HuH-7 (cell line): ENCODE measurements around the gene ASB2.
A peak's percentile ranks its signal among the peaks of the same experiment; 100 is the strongest.

Experiments
- DNase-seq: peaks from one replicate; pipeline ENCODE4 v3.0.0; 2011; ENCODE audit warnings: low spot score

ASB2 gene

DNA sequence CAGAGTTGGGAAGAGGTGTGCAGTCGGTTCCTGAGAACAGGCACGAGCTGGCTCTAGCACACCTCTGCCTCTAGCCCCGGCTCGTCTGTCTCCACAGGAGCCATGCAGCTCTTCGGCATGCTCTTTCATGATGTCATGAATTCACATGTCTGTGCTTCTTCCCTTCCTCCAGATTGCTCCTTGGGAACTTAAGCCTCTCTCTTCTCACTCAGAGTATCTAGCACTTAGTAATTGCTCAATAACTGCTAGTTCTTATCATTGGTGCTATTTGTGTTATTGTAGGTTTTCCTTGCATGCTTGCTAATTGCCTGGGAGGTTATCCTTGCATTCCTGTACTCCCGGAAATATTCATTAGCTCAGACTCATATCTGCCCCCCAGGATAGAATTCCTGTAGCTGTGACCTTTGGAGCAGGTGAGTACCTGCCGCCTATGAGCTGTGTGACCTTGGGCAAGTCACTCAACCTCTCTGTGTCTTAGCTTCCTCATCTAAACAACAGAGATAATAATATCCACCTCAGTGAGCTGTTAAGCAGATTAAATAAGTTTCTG is 29.8 kb downstream of the ASB2 start:
- no peak for DNase-seq

DNA sequence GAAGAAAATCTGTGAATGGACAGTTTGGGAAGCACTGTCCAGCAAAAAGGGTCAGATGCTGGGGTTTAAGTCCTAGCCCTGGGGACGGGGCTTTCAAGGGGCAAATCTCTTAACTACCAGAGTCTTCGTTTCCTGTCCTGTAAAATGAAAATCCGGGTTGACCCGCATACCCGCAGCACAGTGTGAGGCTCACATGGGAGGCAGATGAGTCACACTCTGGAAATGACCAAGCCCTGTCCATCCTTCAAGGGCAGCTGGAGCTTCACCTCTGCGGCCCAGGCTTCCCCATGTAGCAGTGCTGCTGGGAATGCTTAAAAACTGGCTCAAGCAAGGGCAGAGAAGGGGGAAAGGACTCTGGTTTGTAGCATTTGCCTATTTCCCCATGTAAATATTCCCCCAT is 30.3 kb downstream of the ASB2 start:
- no peak for DNase-seq

DNA sequence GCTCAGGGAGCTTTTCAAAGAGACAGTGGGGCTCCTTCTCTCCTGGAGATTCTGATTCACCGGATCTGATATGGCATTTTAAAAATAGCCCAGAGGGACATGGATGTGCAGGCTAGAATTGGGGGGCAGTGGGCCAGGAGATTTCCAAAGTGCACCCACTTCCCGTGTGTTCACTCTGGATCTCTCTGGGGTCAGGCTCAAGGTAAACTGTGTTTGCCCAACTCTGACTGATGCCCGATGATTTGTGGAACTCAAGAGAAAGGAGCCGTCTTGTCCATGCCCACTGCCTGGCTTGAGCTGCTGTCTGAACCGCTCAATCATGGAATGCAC is 31.3 kb downstream of the ASB2 start:
- DNase-seq: no peak

DNA sequence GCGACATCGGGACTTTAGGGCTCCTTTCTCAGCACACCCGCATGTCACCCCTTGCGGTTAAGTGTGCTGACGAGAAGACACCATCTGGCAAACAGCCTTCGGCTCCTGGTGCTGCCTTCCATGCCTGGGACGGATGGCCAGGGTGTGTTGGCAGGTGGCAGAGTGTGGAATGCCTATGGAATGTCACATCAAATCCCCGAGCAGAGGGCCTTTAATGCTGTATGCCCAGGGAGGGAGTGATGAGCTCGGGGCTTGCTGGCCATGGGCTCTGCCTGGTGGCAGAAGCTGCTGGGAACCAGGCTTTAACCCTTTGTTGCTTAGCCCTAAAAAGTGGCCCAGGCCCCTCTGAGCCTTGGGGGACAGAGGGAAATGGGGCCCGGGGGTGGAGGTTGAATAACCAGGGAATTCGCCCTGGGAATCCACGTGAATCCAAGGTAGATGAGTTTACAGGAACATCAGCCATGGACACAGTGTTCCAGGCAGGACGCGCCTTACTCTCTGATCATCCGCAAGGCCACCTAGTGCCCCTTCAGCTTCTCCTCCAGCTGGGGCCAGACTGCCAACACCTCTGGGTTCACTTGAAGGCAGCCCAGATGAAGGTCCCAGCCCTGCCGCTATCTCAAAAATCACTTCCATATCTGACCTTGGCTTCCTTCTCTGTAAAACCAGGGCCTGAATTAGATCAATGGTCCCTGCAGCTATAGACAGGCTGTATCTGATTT is 31.9 kb downstream of the ASB2 start:
- no peak for DNase-seq

DNA sequence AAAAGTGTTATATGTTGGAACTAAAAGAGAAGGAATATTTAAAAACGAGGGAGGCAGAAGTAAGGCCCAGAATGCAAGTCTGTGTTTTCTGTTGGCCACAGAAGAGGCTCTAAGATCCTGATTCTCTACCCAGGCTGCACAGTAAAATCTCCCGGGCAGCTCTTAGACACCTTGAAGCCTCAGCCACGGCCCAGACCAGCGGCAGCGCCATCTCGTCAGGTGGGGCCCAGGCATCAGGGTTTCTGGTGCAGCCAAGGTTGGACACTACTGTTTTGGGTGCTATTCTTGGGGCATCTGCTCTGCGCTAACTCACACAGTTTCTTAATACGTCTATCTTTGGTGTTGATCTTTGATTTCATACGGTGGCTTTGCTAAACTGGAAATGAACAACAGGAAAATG is 32.4 kb downstream of the ASB2 start:
- no peak for DNase-seq

DNA sequence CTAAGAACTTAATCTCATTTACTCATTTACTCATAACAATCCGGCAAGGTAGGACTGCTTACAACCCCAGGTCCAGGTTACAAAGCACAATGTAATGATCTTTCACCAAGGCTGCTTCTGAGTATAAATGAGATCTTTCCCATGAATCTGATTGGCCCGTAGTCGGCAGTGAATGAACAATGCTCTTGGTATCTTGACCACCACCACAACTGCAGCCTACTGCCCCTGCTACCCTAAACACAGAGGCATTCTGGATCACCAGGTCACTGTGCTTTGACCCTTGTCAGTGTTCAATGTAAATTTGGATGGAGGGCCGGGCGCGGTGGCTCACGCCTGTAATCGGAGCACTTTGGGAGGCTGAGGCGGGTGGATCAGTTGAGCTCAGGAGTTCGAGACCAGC is 33.3 kb downstream of the ASB2 start:
- no peak for DNase-seq

DNA sequence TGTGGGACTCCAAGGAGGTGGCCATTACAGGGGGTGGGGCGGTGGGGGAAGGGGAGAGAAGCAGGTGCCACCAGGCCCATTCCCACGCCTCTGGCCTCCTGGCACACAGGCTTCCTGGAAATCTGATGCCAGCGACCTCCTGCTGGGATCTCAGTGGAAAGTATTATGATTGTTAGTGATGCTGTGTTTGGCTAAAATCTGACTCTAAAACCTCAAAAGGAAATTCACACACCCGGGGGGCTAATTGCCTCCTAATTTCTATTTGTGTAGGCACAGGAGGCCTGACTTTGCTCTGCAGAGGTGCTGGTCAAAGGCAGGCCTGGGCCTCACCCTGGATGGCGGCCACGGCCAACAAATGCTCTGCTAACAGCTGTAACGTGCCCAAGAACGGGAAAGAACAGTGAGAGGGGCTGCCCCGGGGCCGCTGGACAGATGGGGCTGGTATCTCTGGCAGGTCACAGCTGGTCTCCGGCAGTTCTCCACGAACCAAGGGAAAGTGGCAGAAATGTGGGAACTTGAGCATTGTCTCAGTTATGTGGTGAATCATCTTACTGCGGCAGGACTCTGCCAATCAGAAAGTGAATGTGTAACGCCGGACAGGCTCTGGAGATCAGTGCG is 35.0 kb downstream of the ASB2 start:
- no peak for DNase-seq

DNA sequence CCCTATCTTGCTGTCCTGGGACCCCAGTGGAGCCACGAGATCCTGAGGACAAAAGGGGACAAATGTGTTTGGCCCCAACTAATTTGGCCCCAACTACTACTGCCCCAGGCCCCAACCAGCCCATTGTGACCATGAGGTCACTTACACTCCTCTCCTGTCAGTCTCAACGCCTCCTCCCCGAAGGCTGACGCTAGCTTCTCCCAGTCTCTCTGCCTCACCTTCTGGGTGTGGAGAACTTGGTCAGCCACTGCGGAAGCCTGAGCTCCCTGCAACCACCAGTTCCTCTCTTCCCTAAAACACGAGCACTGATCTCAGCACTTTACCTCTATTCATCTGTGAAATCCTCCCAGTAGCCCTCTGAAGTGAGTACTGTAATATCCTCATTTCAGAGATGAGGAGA is 35.9 kb downstream of the ASB2 start:
- DNase-seq: no peak

DNA sequence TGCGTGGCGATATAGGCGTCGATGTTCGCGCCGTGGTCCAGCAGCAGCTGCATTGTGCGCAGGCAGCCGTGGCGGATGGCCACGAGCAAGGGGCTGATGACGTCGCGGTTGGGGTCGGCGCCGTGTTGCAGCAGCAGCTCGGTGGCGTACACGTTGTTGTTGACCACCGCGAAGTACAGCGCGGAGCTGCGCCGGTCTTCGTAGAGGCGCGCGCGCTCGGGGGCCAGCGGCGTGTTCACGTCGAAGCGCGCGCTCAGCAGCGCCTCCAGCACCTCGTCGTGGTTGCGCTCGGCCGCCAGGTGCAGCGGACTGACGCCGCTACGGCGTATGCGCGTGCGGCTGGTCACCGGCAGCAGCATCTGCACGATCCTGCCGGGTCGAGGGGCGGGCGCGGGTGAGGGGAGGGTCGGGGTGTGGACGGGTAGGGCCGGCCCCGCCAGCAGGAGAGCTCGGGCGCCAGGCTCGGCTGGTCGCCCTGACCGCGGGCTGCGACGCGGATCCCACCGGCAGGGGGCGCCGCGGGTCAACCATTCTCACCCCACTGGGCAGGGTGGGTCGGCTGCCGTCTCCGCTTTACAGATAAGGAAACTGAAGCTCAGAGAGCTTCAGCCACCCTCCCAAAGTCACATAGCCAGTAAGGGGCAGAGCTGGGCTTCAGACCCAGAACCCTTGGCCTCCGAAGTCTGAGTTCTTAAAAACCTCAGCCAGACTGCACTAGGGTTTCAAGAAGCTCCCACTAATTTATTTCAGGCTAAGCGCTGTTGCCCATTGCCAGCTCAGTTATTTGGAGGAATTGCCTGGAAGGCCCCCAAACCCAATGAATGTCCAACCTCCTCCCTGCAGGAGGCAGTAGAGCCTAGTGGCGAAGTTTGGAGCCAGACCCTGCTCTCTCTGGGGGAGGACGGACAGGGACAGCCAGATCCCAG is 36.8 kb downstream of the ASB2 start:
- DNase-seq: peak; percentile 93

DNA sequence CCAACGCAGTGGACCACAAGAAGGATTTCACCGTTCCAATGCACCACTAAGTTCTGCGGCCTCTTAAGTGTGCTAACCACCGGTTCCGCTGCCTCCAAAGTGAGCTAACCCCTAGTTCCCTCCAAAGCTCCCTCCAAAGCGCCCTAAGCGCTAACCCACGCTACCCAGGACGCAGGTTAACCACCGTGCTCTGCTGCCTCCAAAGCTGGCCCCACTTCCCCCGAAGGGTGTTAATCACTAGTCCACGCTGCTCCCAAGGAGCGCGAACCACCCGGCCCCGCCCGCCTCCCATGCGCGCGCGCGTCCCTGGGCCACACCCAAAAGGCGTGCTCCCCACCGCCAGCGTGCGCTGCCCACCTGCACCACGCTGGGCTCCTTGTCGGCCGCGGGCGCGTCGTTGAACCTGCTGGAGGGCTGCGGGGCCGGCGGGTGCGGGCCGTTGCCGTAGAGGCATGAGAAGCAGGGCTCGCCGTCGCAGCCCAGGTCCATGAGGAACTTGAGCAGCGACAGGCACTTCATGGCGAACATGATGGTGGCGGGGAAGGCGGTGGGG is 37.5 kb downstream of the ASB2 start:
- no peak for DNase-seq

DNA sequence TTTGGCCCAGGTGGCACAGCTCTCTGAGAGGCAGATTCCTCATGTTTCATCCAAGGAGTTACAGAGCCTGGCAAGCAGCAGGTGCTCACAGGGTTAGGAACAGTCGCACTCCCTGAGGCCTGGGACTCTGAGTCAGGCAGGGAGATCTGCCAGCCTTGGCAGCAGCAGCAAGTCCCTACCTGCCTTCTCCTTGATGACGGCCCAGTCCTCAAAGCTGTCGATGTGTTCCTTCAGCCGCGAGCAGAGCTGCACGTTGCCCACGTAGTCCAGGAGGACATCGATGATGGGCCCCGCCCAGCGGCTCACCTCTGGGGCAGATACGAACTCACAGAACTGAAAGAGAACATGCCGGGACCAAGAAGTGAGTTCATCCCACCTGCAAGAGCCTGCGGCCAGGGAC is 38.9 kb downstream of the ASB2 start:
- no peak for DNase-seq

DNA sequence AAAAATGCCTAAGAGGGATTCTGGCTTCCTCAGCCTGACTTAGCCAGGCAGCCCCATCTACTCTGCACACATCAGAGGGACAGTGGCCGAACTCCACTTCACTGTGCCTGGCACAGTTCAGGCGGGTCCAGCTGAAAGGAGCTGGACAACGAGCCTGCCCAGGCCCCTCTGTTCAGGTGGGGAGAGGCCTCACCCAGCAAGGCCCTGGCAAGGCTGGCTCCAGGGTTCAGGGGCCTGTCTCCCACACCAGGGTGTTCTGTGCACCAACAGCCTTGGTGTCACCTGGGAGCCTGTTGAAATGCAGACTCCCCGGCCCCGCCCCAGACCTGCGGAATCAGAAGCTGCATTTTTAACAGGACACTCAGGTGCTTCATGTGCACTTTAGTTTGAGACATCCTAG is 39.4 kb downstream of the ASB2 start:
- no peak for DNase-seq

DNA sequence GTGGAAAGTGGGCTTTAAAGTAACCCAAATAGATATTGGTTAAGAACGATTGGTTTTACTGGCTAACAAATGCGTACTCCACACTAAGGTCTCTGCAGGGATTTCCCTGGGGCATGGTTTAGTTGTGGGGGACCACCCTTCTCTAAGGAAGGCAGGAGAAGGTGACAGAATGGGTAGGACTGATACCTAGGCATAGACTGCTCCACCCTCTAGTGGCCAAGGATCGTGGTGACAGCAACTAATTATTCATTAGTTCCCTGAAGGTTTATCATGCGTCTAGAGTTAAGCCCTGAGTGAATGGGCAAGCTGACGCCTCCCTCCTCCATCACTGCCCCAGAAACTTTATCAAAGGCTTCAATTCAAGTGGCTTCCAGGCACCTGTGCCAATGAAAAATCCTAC is 40.1 kb downstream of the ASB2 start:
- peak; percentile 66 for DNase-seq

DNA sequence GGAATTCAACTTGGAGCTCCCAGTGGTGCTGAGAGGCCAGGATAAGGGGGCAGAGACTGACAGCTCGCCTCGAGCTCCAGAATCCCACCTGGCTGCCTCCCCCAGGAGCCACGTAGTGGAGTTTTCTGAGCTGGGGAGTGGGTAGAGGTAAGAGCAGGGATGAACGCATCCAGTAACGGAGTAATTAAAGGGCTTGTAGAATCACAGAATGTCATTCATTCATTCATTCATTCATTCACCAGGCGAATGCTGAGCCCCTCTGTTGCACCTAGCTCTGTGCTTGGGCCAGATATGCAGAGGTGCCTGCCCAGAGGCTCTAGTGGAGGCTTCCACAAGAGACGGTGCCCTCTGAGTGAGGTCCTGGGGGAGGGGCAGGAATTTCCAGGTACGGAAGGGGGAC is 41.2 kb downstream of the ASB2 start:
- DNase-seq: no peak

DNA sequence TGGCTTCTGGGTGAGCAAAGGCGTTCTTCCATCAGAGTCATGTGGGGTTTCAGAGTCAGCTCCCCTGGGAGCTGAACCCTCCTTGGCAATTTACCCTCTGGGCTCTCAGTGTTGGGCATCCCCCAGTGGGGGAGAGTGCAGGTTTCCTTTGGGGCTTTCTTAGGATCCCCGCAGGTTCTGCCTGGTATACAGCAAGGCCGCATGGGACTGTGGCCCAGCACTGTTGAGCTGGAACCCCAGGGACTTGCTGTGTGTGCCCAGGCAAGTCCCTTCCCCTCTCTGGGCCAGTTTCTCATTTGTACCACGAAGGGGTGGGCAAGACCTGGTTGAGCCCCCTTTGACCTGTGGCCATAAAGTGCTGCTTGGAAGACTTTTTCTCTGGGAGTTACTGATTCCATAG is 43.7 kb downstream of the ASB2 start:
- DNase-seq: no peak

DNA sequence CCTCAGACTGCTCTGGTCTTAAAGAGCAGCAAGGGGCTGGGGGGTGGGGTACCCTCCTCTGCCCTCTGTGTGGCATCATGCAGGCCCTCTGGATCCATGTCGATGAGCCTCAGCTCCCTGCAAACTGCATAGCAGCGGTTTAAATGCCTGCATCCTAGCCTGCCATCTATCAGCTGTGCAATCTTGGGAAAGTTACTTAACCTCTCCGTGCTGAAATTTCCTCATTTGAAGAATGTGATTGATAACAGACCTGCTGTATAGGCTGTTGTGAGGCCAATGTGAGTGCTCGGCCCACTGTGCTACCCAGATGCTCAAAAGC is 45.4 kb downstream of the ASB2 start:
- DNase-seq: no peak

DNA sequence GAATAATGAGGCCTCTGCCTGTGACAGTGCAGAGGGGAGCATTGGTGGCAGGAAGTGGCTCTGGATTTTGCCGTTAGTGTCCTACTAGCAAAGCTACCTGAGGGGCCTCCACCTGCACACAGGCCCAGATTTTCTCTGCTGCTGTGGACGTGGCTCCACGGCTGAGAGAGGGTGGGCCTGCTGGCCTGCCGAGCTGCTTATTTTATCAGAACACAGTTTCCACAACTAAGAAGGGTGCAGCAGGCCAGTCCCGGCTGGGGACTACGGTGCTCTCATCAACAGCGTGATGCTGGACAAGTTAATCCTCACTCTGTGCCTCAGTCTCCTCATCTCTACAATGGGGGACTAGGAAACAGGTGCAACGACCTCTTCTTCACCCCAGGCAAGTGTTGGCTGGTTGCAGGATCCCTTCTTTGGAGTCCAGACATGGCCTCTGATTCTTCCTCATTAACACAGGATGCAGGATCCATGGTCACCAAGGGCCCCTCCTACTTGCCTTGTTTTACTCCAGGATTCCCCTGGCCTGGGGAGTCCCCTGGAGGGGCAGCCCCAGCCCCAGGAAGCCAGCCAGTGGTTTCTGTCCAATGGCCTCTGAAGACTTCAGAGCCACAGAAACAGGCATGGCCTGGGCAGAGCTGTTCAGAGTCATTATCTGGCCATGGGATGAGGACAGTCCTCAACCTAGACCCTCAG is 45.9 kb downstream of the ASB2 start:
- DNase-seq: no peak

DNA sequence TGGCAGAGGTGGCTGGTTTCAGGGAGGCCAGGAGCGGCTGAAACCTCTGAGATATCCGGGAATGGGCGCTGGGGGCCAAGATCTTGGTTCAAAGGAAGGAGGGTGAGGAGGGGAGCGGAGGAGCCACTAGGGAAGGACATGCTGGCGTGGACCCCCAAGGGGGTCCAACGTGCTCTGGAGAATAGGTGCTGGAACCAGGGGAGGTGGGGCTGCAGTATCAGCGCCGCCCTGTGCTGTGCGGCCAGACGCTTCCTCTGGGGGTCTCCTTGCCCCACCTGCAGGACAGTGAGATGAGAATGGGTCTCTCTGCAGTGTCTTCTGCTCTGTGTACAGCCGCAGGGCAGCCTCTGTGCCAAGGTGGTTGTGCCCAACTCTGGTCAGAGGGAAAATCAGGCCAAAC is 46.7 kb downstream of the ASB2 start:
- no peak for DNase-seq

DNA sequence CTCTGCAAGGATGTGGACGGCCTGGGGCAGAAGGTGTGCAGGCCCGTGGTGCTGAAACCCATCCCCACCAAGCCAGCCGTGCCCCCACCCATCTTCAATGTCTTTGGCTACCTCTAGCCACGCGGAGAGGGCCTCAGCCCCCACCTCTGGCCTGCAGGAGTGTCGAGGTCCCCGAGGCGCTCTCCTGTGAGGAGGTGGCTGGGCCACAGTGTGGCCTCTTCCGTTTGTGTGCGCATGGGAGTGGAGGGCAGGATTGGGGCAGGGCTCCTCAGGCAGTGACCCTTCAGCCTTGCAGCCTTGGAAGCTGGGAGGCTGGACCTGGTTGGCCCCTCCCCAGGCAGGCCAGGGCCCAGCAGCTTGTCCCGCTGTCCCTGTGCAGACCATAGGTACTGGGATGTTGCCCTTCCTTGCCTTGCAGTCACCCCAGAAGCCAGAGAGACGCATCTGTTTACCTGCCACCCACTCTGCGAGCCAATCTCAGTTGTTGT is 47.3 kb downstream of the ASB2 start:
- no peak for DNase-seq

DNA sequence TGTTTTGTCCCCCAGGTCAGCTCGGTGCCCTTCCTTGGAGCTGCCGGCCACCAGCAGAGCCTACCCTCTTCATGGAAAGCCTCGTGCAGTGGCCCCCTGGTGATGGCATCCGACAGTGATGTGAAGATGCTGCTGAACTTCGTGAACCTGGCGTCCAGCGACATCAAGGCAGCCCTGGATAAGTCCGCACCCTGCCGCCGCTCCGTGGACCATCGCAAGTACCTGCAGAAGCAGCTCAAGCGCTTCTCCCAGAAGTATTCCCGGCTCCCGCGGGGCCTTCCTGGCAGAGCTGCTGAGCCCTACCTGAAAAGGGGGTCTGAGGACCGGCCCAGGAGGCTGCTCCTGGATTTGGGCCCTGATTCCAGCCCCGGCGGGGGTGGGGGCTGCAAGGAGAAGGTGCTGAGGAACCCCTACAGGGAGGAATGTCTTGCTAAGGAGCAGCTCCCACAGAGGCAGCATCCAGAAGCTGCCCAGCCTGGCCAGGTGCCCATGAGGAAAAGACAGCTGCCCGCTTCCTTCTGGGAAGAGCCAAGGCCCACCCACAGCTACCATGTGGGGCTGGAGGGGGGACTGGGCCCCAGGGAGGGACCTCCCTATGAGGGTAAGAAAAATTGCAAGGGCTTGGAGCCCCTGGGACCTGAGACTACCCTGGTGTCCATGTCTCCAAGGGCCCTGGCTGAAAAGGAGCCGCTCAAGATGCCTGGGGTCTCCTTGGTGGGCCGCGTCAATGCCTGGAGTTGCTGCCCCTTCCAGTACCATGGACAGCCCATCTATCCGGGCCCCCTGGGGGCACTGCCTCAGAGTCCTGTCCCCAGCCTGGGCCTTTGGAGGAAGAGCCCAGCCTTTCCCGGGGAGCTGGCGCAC is 48.0 kb downstream of the ASB2 start:
- DNase-seq: no peak

DNA sequence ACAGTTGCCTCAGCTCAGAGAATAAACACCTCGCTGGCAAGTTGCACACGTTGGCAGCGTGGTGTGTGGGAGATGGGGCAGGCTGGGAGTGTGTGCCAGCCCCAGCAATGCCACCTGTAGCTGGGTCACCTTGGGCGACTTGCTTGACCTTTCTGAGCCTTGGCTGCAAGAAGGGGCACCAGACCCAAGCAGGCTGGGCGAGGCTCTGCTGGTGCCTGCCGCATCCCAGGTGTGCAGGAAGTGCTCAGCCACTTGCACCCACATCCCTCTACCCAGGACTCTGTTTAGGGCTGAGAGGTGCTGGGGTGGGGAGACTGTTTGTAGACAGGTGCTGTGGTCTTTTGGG is 48.6 kb downstream of the ASB2 start:
- DNase-seq: no peak
